HG03196 (cell line): ENCODE data around the gene PLCG2.
A peak's percentile ranks its signal among the peaks of the same experiment; 100 is the strongest.
"Not testable (repeated sequence)": the region's sequence is repeated elsewhere in the genome, so short reads cannot be mapped to it uniquely, and the experiment has no call there.

Source experiments
- ATAC-seq: cut with Tn5 transposase; IDR thresholded peaks from one replicate; pipeline ENCODE4 v1.9.1; 2021; ENCODE audit not compliant: unreplicated experiment

PLCG2 gene

DNA sequence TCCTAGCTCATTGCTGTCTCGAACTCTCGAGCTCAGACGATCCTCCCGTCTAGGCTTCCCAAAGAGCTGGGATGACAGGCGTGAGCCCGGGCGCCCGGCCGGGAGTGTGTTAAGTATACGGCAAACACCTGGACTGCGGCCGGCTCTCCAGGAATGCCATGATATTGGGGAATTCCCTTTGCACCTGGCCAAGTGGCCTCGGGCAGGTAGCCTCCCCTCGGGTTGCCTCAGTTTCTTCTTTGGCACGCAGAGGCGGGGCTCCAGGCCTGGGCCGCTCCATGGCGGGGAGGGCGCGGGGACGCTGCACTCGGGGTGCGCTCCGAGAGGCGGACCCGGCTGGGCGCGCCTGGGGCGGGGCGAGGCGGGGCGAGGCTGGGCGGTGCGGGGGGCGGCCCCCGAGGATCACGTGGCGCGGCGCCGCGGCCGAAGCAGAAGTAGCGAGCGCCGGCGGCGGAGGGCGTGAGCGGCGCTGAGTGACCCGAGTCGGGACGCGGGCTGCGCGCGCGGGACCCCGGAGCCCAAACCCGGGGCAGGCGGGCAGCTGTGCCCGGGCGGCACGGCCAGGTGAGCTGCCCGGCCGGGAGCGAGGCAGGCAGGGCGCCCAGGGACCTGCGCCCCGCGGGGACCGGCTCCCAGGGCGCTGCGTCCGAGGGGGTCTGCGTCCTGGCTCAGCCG is at the start of gene PLCG2:
Gene PLCG2, plus strand, starts transcription at position 431 of the 675 bp plus-strand sequence. CDS start 6,699 bp downstream, outside the sequence.
- peak; percentile 85 for ATAC-seq

DNA sequence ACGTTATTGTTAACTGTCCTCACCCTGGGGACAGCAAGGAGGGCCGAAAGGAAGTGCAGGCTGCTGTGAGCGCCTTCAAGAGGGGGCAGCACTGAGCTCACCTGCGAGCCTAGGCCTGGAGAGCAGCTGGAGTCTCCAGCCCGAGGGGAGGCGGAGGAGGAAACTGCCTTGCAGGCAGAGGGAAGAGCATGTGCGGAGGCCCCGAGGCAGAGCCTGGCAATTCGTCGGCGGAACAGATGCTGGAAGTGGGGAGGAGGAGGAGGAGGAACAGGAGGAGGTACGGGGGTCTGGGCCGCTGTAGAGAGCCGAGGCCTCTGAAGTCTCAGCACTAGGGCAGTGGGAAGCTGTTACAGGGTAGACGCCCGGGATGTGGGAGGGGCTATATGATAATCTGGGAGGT is 49.6 kb upstream of the PLCG2 start:
- no peak for ATAC-seq

DNA sequence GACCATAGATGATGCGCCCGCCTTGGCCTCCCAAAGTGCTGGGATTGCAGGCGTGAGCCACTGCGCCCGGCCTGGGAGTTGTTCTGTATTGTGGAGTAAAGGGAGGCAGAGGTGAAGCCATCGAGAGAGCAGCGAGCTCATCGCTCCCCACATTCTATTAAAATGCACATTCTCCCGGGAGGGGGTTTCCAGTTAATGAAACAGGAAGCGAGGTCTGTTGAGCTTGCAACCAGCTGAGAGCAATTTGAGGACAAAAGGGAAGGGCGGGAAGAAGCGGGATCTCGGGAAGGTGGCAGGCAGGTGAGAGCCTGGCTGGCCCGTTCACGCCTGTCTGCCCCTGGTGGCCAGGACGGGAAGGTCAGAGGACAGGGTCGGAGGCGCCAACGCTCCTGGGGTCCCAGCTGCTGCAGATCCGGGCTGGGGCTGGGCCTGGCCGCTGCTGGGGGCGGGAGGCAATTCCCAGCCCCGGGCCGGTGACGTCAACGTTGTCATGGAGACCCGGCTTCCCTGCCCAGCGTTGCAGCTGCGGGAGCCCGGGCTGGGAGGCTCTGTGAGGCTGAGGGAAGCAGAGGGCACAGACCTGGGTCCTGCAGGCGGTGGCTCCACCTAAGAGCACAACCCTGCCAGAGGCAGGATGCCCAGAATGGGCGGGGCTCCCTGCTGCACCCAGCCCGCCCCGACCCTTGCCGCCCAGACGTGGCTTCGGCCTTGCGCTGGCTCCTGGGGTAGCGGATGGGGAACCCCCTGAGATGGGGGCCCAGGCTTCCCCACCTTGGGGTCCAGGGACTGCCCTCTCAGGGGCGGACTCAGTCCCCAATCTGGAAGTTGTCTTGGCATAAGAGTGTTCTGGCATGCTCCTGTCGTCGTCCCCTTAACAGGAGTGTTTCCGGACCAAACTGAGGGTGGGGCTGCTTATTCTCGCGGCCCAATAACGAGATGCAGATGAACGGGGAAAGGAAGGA is 48.7 kb upstream of the PLCG2 start:
- ATAC-seq, result peak; percentile 72

DNA sequence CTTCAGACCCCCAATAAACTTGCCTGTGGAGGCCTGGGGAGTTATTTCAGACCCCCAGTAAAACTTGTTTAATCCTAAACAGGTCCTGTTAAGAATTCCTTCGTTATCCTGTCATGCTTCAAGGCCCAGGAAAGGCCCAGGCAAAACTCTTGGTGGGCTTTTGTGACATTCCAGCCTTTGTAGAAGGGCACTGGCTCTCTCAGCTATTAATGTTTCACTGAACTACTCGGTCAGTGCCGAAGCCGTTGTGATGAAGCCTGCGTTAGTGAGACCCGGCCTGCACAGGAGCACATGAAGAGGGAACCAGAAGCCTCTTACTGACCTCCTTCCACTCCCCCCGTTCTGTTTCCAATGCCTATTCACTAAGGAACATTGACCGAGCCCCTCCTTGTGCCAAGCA is 47.4 kb upstream of the PLCG2 start:
- ATAC-seq, result no peak

- ATAC-seq, result no peak
Measured at GRCh38 chr16:81732699-81733098, 46.4 kb upstream of the PLCG2 start.

- ATAC-seq, result no peak
Measured at GRCh38 chr16:81733295-81733694, 45.8 kb upstream of the PLCG2 start.

DNA sequence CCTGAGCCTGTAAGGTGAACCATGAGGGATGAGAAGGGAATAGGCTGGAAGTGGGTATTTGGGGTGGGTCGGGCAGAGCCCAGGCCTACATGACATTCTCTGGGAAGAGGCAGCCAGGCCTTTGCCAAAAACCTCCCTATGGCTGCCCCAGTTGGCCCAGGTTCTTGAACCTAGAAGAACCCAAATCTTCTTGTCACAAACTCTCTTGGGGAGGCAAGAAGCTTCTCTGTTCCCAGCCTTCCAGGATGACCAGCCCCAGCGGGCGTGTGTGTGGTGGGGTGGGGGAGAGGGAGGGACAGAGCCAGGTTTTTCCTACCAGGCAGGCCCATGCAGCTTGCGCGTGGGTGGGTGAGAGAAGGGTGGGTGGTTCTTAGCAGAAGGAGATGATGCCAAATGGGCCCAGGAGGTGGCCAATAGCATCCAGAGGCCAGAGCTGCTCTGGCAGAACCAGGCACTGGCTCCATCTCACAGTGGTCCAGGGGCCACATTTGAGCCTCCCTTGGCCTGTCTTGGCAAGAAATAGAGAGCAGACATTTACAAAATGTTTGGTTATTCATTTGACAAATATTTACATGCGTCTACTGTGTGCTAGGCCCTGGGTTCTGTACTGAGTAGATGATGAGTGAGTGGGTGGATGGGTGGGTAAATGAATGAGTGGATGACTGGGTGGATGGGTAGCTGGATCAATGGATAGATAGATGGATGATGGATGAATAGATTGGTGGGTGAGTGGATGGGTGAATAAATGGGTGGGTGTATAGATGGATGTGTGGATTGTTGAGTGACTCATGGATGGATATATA is 44.3 kb upstream of the PLCG2 start:
- no peak for ATAC-seq

- ATAC-seq, result peak; percentile 64
Measured at GRCh38 chr16:81737885-81738536, 41.1 kb upstream of the PLCG2 start.

DNA sequence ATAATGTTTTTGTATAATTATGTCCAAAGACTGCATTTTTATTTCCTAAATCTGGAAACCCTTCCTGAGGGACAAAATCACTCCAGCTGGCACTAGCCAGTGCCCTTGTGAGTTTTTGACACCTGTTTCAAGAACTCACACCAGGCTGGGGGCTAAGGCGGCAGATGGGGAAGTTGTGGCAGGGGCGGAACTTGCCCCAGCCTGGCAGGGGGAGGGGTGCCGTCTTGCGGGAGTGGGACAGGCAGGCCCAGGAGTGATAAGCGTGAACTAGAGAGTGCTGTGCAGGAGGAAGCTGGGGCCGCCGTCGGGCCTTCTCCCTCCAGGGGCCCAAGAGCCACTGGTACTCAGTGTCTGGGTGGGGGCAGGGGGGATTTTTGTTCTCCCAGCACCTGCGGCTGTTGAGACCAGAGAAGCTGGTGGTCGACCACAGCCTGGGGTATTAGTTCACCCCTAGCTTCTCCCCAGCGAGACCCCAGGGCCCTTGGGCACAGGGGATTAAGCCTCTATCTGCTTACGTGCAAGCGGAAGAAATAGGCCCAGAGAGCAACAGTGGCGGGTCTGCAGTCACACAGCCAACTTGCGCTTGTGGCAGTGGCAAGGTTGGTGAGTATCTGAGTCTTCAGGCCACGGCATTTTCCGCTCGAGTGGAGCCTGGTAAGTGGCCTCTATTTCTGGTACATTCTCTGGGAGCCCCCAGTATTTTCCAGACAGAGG is 40.2 kb upstream of the PLCG2 start:
- ATAC-seq, result no peak

DNA sequence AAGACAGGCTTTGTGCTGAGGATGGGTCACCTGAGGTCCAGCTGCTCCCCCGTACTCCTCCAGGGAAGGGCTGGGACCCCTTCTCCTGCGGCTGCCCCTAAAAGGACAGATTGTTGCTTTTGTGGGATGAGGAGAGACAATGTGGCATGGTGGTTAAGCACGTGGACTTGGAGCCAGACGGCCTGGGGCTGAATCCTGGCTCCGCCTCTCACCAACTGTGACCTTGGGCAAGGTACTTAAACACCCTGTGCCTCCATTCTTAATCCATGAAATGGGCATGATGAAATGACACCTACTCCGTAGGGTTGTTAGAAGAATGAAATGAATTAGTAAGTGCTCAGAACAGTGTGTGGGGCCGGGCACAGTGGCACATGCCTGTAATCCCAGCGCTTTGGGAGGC is 39.6 kb upstream of the PLCG2 start:
- ATAC-seq, result no peak

DNA sequence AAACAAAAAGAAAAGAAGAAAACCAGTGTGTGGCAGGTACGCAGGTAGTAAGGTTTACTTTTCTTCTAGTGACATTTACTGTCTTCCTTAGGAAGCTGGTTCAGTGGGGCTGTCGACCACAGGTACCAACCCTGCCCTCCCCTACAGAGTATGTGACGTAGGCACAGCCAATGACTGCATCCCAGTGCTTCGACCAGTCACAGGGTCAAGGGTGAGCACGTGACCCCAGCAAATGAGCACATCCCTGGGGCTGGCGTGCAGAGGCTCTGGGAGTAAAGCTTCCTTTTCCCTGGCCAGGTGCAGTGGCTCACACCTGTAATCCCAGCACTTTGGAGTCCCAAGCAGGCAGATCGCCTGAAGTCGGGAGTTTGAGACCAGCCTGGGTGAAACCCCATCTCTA is 38.9 kb upstream of the PLCG2 start:
- ATAC-seq, result peak; percentile 44

GRCh38 chr16:81741430-81741770 is 37.7 kb upstream of the PLCG2 start:
- not testable (repeated sequence) for ATAC-seq

DNA sequence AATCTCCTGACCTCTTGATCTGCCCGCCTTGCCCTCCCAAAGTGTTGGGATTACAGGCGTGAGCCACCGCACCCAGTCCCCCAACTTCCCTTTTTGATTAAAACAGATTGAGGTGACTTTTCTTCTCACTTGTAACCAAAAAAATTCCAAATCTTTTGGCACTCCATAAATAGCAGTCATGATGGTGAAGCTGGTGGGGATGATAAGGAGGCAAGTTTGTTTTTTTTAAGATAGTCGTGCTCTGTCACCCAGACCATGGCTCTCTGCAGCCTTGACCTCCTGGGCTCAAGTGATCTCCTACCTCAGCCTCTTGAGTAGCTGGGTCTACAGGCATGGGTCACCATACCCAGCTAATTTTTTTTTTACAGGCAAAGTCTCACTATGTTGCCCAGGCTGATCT is 34.7 kb upstream of the PLCG2 start:
- ATAC-seq, result no peak

- ATAC-seq, result no peak
Measured at GRCh38 chr16:81744911-81745310, 34.2 kb upstream of the PLCG2 start.

GRCh38 chr16:81745704-81746558 is 33.2 kb upstream of the PLCG2 start:
- ATAC-seq, result peak; percentile 57

DNA sequence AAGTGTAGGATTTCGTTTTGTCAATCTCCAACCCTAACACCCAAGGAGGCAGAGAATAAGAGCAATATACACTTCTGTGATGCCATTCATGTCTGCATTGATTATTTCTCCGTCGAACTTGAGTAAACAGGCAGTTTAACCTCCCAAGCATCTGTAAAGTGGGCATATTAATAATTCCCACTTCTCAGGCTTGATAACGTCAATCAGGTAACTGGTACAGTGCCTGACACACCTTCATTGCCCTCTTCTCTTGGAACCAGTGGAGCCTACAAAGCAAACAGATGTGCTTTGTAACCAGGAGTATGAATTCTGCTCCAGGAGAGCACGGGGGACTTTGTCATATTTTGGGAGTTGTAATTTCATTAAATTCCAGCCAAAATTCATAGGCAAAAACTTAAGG is 32.5 kb upstream of the PLCG2 start:
- no peak for ATAC-seq

DNA sequence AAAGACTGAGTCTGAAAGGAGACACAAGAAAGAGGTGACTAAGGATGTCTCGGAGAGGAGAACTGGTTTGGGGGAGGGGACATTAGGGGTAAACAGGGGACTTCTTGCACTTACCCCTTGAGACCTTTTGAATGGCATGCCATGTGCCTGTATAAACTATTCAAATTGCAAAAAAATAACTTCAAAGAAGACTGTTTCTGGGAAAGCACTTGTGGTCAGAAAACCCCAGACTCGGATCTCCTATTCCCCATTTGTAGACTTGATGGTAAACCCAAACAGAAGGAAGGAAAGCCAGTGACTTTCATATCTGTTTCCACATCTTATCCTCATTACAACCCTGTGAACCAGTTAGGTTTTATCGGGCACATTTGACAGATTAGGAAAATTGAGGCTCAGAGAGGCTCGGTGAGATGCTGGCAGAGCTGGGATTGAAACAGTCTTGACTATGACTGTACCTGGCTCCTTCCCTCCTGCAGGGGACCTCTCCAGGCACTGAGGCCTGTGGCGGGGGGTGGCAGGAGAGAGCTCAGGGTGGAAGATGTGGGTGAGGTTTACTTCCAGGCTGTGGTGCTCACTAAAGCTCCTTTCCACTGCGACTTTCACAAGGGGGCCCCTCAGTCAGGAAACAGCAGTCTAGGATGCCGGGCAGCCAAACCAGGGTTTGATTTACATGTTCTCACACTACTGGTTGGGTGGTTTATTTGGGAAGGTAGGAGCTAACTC is 30.5 kb upstream of the PLCG2 start:
- ATAC-seq, result no peak

DNA sequence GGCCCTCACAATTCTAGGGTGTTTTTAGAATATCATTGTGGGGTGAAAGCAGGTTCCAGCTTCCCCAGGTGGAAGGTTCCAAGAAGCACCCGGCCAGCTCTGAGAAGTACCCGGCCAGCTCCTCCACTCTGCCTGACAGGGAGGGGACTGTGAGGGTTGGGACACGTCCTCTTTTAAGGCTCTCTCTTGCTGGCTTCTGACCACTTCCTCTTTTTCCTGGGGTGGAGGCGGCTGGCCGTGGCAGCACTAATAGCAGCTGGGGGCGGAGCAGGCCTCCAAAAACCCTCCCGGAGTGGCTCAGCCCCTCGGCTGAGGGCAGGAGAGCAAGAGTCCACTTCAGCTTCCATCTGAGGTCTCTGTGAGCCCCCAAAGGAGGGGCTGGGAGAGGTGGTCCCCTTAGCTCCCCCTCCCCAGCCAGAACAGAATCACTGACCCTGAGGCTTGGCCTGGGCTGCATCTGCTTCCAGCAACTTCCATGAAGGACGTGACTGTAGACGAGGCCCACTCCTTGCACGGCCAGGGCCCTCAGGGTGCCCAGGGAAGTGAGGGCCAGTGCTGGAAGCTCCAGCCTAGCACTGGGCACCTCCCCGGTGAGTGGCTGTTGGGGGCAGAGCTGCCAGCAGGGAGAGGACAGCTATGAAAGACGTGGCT is 26.7 kb upstream of the PLCG2 start:
- ATAC-seq, result peak; percentile 83
